Measurements from ENCODE around the gene KREMEN1. TPM values are rescaled to one million over a fixed set of nuclear protein-coding genes. Genes with fewer than 3 reads are reported as not detected.

Gene KREMEN1
- total and polyA plus RNA-seq, 3 donors from 2014 or later = 42.5 to 54.9 (median 54.5) TPM

DNA sequence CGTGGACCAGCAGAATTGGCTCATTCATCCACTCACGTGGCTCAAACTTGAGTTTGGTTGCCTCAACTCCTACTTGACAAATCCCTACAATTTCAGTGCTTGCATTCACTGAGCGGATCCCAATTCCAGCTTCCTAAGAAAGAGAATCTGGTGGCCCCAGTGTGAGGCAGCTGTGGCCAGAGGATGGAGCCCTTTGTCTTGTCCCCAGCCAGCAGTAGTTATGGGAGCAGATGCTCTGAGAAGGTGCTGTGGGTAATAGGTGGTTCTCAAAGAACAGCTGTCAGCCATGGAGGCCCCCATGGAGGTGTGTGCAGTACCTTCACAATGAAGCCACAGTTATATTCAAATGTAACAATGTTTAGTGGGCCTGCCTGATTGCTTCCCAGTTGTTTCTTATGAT lies 39.3 kb downstream of the KREMEN1 start:
- Histone ChIP-seq H3K27me3 (no peaks in the 10 kb centered on the region), H3K4me1 (peaks cover 10% of the 10 kb centered on the region), H3K4me3 (no peak overlapping the region), H3K9me3 (no peaks in the 10 kb centered on the region), H3K27ac (no peak overlapping the region), H3K36me3 (ENCODE audit: low read depth, missing control alignments) (no peaks in the 10 kb centered on the region)
- intact Hi-C loops (cut with DNase I; ENCODE audit: low total_unique reads) = no loop called here
- DNase-seq = no peak
- TF ChIP-seq POLR2A (IDR thresholded peaks at IDR 0.05) = no peak
- TF ChIP-seq, protein P1, sequence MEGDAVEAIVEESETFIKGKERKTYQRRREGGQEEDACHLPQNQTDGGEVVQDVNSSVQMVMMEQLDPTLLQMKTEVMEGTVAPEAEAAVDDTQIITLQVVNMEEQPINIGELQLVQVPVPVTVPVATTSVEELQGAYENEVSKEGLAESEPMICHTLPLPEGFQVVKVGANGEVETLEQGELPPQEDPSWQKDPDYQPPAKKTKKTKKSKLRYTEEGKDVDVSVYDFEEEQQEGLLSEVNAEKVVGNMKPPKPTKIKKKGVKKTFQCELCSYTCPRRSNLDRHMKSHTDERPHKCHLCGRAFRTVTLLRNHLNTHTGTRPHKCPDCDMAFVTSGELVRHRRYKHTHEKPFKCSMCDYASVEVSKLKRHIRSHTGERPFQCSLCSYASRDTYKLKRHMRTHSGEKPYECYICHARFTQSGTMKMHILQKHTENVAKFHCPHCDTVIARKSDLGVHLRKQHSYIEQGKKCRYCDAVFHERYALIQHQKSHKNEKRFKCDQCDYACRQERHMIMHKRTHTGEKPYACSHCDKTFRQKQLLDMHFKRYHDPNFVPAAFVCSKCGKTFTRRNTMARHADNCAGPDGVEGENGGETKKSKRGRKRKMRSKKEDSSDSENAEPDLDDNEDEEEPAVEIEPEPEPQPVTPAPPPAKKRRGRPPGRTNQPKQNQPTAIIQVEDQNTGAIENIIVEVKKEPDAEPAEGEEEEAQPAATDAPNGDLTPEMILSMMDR (IDR thresholded peaks at IDR 0.05) = no peak
- WGBS, 2 donors = 80 to 93% methylated on average over 3 of the region's 3 CpGs

DNA sequence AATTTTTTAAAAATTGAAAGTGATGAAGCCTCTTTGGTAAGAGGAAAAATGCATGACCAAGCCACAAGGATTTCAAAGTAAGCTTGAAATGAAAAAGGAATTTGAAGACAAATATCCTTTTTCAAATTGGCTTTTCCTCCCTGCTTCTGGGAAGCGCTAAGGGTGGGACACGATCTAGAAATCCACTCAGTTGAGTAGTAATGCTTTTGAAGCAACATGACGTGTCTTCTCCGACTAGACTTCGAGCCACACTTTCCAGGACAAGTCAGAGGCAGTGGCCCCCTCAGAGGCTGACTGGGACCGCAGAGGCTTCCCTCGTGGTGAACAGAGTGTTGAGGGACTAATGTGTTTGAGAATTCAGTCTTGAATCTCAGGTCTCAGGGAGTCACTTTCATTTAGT lies 39.8 kb downstream of the KREMEN1 start:
- TF ChIP-seq, protein P1 (IDR thresholded peaks at IDR 0.05) = no peak
- 92 to 94% methylated on average over 7 of the region's 7 CpGs for WGBS, 2 donors
- Histone ChIP-seq H3K27me3 (no peaks in the 10 kb centered on the region), H3K4me3 (no peak overlapping the region), H3K36me3 (ENCODE audit: low read depth, missing control alignments) (no peaks in the 10 kb centered on the region), H3K27ac (no peak overlapping the region), H3K9me3 (no peaks in the 10 kb centered on the region), H3K4me1 (peaks cover 10% of the 10 kb centered on the region)
- intact Hi-C loops (cut with DNase I; ENCODE audit: low total_unique reads) = no loop called here
- no peak for DNase-seq

DNA sequence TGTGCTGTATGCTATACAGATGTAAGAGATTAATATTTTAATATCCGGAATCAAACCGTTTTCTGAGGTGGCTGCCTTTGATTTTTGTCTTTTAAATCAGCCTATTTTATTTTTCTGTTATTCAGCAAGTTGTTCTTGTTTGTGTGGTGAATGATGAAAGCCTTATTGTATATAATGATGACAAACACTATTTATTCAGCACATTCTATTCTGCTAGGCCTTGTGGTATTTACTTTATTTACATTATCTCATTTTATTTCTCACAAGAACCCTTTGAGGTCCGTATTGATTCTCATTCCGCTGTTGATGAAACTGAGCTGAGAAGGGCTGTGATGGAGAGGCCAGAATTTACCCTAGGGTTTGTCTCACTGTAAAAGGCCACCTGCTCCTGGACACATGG lies 40.5 kb downstream of the KREMEN1 start:
- Histone ChIP-seq H3K27ac (no peak overlapping the region), H3K4me1 (peaks cover 10% of the 10 kb centered on the region), H3K36me3 (ENCODE audit: low read depth, missing control alignments) (no peaks in the 10 kb centered on the region), H3K9me3 (no peaks in the 10 kb centered on the region), H3K27me3 (no peaks in the 10 kb centered on the region), H3K4me3 (no peak overlapping the region)
- TF ChIP-seq POLR2A (IDR thresholded peaks at IDR 0.05) = no peak
- TF ChIP-seq, protein P1 (IDR thresholded peaks at IDR 0.05) = no peak
- DNase-seq = no peak
- 90 to 91% methylated on average over 4 of the region's 4 CpGs for WGBS, 2 donors
- intact Hi-C loops (cut with DNase I; ENCODE audit: low total_unique reads) = no loop called here

DNA sequence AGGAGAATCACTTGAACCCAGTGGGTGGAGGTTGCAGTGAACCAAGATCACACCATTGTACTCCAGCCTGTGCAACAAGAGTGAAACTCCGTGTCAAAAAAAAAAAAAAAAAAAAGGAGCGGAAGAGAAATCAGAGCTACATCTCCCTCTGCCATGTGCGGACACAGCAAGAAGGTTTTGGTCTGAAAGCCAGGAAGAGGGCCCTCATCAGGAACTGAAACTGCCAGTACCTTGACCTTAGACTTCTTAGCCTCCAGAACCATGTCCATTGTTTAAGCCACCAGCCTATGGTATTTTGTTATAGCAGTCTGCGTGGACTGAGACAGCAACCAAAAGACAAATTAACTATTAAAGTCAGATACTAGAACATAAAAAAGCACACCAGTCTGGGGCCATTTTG lies 41.6 kb downstream of the KREMEN1 start:
- WGBS, 2 donors = 88 to 95% methylated on average over 4 of the region's 4 CpGs
- Histone ChIP-seq H3K4me1 (peaks cover 10% of the 10 kb centered on the region), H3K4me3 (no peak overlapping the region), H3K27me3 (no peaks in the 10 kb centered on the region), H3K27ac (no peak overlapping the region), H3K36me3 (ENCODE audit: low read depth, missing control alignments) (no peaks in the 10 kb centered on the region), H3K9me3 (no peaks in the 10 kb centered on the region)
- no peak for DNase-seq
- TF ChIP-seq, protein P1 (IDR thresholded peaks at IDR 0.05) = no peak
- no peak for TF ChIP-seq POLR2A (IDR thresholded peaks at IDR 0.05)
- intact Hi-C loops (cut with DNase I; ENCODE audit: low total_unique reads) = no loop called here

DNA sequence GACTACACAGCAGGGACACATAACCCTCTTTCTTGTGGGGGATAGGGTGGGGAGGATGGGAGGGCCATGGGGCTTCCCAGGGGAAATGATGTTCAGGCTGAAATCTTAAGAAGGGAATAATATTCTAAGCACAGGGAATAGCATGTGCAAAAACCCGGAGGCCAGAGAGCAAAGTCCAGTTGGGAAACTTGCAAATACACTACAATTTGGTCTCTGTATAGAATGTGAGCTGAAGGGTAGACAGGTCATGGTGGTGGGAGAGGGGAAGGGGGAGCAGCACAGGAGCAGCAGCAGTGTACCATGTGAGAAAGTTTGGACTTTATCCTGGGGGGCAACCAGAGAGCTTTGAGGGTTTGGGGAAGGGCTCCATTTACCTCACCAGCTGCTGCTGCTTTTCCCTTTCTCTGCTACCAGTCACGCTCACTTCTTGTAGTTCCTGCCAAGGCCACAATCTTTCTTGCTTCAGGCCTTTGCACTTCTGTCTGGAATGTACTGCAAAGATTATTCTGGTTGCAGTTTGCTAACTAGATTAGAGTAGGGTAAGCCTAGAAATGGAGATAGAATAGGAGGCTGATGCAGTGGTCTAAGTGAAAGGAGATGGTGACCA lies 43.0 kb downstream of the KREMEN1 start:
- intact Hi-C loops (cut with DNase I; ENCODE audit: low total_unique reads) = no loop called here
- Histone ChIP-seq H3K9me3 (no peaks in the 10 kb centered on the region), H3K27me3 (no peaks in the 10 kb centered on the region), H3K4me3 (no peak overlapping the region), H3K27ac (no peak overlapping the region), H3K4me1 (peaks cover 4% of the 10 kb centered on the region), H3K36me3 (ENCODE audit: low read depth, missing control alignments) (no peaks in the 10 kb centered on the region)
- no peak for DNase-seq
- no peak for TF ChIP-seq POLR2A (IDR thresholded peaks at IDR 0.05)
- TF ChIP-seq, protein P1 (IDR thresholded peaks at IDR 0.05) = no peak
- WGBS, 2 donors = 66 to 69% methylated on average over 2 of the region's 2 CpGs
